Cardiac muscle cell (in vitro differentiated cells and primary cell): ENCODE measurements around the gene NFATC2IP. TPM values are rescaled to one million over a fixed set of nuclear protein-coding genes. Genes with fewer than 3 reads are reported as not detected.

Source experiments
- DNase-seq, 2 donors: peaks; one replicate each; pipeline versions ENCODE4 v3.0.0 to v3.0.0-alpha.2; 2010 to 2017; ENCODE audit warnings: low read depth in 1 of 2, low spot score in 1 of 2
- H3K27ac ChIP-seq: fragments of 200-600 bp; sonication (generic); 2 replicates; pipeline ENCODE4 v1.5.1; 2016
- H3K27me3 ChIP-seq: fragments of 200-600 bp; sonication (generic); 2 replicates; pipeline ENCODE4 v1.6.0; 2016; ENCODE audit warnings: control low read depth
- H3K36me3 ChIP-seq: fragments of 200-600 bp; sonication (generic); 2 replicates; pipeline ENCODE4 v1.5.1; 2016; ENCODE audit warnings: control low read depth
- H3K4me1 ChIP-seq: fragments of 200-600 bp; sonication (generic); 2 replicates; pipeline ENCODE4 v1.8.1; 2017; ENCODE audit warnings: low read depth, mild to moderate bottlenecking, mixed run types
- H3K4me3 ChIP-seq: fragments of 200-600 bp; sonication (generic); 2 replicates; pipeline ENCODE4 v1.5.1; 2016; ENCODE audit warnings: mild to moderate bottlenecking
- H3K9me3 ChIP-seq: fragments of 200-600 bp; sonication (generic); 2 replicates; pipeline ENCODE4 v1.5.1; 2017; ENCODE audit warnings: low read depth, mild to moderate bottlenecking, control low read depth
- polyA plus RNA-seq: library from polyadenylated mRNA; unstranded; fragments of >200 nt; fragmentation: Nextera tagmentation; extraction: Ambion mirVana; gene quantifications from 2 replicates; pipeline ENCODE4 v1.2.1, GENCODE V29; 2016
- total RNA-seq: library from RNA; depleted of rRNA; stranded (reverse); fragments of >200 nt; gene quantifications from 2 replicates; pipeline ENCODE4 v1.2.3, GENCODE V29; 2016
- TF ChIP-seq, protein P1 (sequence below): IDR thresholded peaks from 2 replicates; pipeline ENCODE4 v1.5.1; 2012; ENCODE audit warnings: low read depth, mild to moderate bottlenecking, low read length

Gene NFATC2IP
- total RNA-seq (32.9 and 71.6 TPM in 2 replicates), polyA plus RNA-seq (46.5 and 49.8 TPM in 2 replicates)

- H3K27ac ChIP-seq = peak within 1 kb of the TSS; percentile 61
- H3K36me3 ChIP-seq = peaks cover 29% of the 10 kb centered on the region
- peaks cover 6% of the 10 kb centered on the region for H3K4me1 ChIP-seq
- DNase-seq = peak; percentile 99 to 100
- H3K9me3 ChIP-seq = no peaks in the 10 kb centered on the region
- TF ChIP-seq, protein P1, sequence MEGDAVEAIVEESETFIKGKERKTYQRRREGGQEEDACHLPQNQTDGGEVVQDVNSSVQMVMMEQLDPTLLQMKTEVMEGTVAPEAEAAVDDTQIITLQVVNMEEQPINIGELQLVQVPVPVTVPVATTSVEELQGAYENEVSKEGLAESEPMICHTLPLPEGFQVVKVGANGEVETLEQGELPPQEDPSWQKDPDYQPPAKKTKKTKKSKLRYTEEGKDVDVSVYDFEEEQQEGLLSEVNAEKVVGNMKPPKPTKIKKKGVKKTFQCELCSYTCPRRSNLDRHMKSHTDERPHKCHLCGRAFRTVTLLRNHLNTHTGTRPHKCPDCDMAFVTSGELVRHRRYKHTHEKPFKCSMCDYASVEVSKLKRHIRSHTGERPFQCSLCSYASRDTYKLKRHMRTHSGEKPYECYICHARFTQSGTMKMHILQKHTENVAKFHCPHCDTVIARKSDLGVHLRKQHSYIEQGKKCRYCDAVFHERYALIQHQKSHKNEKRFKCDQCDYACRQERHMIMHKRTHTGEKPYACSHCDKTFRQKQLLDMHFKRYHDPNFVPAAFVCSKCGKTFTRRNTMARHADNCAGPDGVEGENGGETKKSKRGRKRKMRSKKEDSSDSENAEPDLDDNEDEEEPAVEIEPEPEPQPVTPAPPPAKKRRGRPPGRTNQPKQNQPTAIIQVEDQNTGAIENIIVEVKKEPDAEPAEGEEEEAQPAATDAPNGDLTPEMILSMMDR = no peak
- H3K4me3 ChIP-seq = peak within 1 kb of the TSS; percentile 80
- H3K27me3 ChIP-seq = no peaks in the 10 kb centered on the region
Measured at GRCh38 chr16:28950648-28951409, at the start of gene NFATC2IP. Gene NFATC2IP (plus strand): TSS chr16:28950937. CDS start chr16:28951012, 75 bp downstream.

DNA sequence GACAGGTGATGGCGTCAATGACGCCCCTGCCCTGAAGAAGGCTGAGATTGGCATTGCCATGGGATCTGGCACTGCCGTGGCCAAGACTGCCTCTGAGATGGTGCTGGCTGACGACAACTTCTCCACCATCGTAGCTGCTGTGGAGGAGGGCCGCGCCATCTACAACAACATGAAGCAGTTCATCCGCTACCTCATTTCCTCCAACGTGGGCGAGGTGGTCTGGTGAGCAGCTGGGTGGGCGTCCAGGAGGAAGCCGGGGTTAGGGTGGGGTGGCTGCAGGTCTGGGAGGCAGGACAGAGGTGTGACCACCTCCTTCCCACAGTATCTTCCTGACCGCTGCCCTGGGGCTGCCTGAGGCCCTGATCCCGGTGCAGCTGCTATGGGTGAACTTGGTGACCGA lies 48.9 kb upstream of the NFATC2IP start:
- H3K27ac ChIP-seq = no peak overlapping the region
- H3K4me3 ChIP-seq = no peak overlapping the region
- TF ChIP-seq, protein P1 = no peak
- H3K9me3 ChIP-seq = no peaks in the 10 kb centered on the region
- peaks cover 2% of the 10 kb centered on the region for H3K36me3 ChIP-seq
- no peaks in the 10 kb centered on the region for H3K27me3 ChIP-seq
- H3K4me1 ChIP-seq = no peaks in the 10 kb centered on the region
- no peak for DNase-seq

- H3K36me3 ChIP-seq = peaks cover 6% of the 10 kb centered on the region
- H3K4me1 ChIP-seq = no peaks in the 10 kb centered on the region
- no peaks in the 10 kb centered on the region for H3K27me3 ChIP-seq
- H3K27ac ChIP-seq = no peak overlapping the region
- no peaks in the 10 kb centered on the region for H3K9me3 ChIP-seq
- no peak for DNase-seq
- TF ChIP-seq, protein P1 = no peak
- H3K4me3 ChIP-seq = no peak overlapping the region
Measured at GRCh38 chr16:28902909-28903308, 47.8 kb upstream of the NFATC2IP start.

- Histone ChIP-seq H3K4me1 (no peaks in the 10 kb centered on the region), H3K36me3 (peaks cover 11% of the 10 kb centered on the region), H3K27me3 (no peaks in the 10 kb centered on the region), H3K4me3 (no peak overlapping the region), H3K27ac (no peak overlapping the region), H3K9me3 (no peaks in the 10 kb centered on the region)
- DNase-seq = no peak
- TF ChIP-seq, protein P1 = no peak
Measured at GRCh38 chr16:28903344-28904042, 47.2 kb upstream of the NFATC2IP start.

DNA sequence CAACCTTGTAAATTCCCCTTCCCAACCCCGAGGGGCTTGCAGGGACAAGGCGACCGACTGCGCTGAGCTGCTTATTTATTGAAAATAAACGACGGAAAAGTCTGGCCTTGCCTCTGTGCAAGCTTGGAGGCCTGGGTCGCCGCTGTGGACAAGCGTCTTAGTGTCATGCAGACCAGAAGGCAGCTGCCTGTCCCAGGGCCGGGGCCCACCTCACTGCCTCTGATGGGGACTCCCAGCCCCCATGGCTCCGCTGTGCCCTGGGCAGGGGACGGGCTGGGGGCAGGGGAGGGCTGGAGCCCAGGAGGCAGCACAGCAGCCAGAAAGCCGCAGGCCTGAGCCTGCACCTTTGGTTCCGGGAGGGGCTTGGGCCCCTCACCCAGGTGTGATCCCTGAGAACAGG lies 46.4 kb upstream of the NFATC2IP start:
- no peak for DNase-seq
- Histone ChIP-seq H3K4me1 (no peaks in the 10 kb centered on the region), H3K9me3 (no peaks in the 10 kb centered on the region), H3K27me3 (no peaks in the 10 kb centered on the region), H3K36me3 (peaks cover 12% of the 10 kb centered on the region), H3K4me3 (no peak overlapping the region), H3K27ac (no peak overlapping the region)
- TF ChIP-seq, protein P1 = no peak
